Chondrocyte (in vitro differentiated cells): Measurements from ENCODE around the gene CADPS2. TPM values are rescaled to one million over a fixed set of nuclear protein-coding genes. Genes with fewer than 3 reads are reported as not detected.

Experiments
- DNase-seq: peaks from one replicate; pipeline ENCODE4 v3.0.0; 2021; ENCODE audit warnings: mixed read lengths, low spot score
- H3K27ac Mint-ChIP-seq: one replicate; pipeline ENCODE4 v1.8.0; 2021; ENCODE audit warnings: mild to moderate bottlenecking, moderate library complexity, mixed read lengths; ENCODE audit not compliant: unreplicated experiment
- H3K27me3 Mint-ChIP-seq: 2 replicates; pipeline ENCODE4 v1.8.0; 2021; ENCODE audit warnings: low read depth, mixed read lengths
- H3K36me3 Mint-ChIP-seq: 2 replicates; pipeline ENCODE4 v1.8.0; 2021; ENCODE audit warnings: low read depth, mixed read lengths
- H3K4me1 Mint-ChIP-seq: 2 replicates; pipeline ENCODE4 v1.8.0; 2021; ENCODE audit warnings: low read depth, mild to moderate bottlenecking, mixed read lengths
- H3K4me3 Mint-ChIP-seq: one replicate; pipeline ENCODE4 v1.8.0; 2021; ENCODE audit warnings: mild to moderate bottlenecking, moderate library complexity, mixed read lengths; ENCODE audit not compliant: unreplicated experiment
- H3K9me3 Mint-ChIP-seq: 2 replicates; pipeline ENCODE4 v1.8.0; 2021; ENCODE audit warnings: low read depth, mixed read lengths
- total RNA-seq: library from RNA; stranded (reverse); gene quantifications from 3 replicates; pipeline ENCODE4 v1.2.1, GENCODE V29; 2021
- TF ChIP-seq, protein P1 (sequence below): fragments of 200-600 bp; sonication (generic); IDR thresholded peaks from 2 replicates; pipeline ENCODE4 v1.5.0; 2021; ENCODE audit warnings: antibody characterized with exemption, mild to moderate bottlenecking, moderate library complexity

CADPS2 gene
- total RNA-seq, 1 donor from 2014 or later: 0.32 TPM

DNA sequence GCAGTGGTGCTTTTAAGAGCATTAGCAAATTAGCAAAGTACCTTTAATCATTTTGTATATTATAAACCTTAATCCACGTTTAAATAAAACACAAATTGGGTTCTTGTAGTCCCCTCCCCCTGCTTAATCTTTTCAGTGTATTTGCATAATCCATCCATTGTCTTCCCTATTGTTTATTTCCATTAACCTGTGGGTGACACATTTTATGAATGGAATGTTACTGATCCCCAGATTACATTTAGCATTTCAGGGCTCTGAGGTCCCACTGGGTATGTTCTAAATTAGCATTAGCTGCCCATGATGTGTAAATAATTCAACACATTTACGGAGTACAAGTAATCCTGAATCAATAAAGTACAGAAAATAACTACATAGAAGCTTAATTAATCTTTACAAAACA lies 443.3 kb downstream of the CADPS2 start:
- H3K4me1 Mint-ChIP-seq: no peaks in the 10 kb centered on the region
- no peak overlapping the region for H3K4me3 Mint-ChIP-seq
- no peak overlapping the region for H3K27ac Mint-ChIP-seq

DNA sequence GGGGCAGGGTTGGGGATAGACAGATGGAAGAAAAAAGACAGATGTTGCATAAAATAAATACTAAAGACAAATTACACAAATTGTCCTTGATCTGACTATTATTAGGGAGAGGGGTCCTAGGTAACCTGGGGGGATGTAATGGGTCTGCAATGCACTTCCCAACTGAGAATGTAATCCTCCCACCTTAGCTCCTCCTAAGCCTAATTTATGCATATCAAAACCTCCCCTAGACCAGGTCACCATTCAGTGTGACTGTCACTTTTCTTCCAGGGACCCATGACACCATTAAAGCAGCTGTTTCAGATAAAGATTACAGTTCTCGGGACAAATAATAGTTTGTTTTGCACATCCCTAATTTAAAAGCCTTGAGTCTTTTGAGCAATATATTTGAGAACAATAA lies 447.8 kb downstream of the CADPS2 start:
- DNase-seq: no peak
- TF ChIP-seq, protein P1, sequence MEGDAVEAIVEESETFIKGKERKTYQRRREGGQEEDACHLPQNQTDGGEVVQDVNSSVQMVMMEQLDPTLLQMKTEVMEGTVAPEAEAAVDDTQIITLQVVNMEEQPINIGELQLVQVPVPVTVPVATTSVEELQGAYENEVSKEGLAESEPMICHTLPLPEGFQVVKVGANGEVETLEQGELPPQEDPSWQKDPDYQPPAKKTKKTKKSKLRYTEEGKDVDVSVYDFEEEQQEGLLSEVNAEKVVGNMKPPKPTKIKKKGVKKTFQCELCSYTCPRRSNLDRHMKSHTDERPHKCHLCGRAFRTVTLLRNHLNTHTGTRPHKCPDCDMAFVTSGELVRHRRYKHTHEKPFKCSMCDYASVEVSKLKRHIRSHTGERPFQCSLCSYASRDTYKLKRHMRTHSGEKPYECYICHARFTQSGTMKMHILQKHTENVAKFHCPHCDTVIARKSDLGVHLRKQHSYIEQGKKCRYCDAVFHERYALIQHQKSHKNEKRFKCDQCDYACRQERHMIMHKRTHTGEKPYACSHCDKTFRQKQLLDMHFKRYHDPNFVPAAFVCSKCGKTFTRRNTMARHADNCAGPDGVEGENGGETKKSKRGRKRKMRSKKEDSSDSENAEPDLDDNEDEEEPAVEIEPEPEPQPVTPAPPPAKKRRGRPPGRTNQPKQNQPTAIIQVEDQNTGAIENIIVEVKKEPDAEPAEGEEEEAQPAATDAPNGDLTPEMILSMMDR: no peak
- peaks cover 23% of the 10 kb centered on the region for H3K27me3 Mint-ChIP-seq
- no peak overlapping the region for H3K4me3 Mint-ChIP-seq
- no peaks in the 10 kb centered on the region for H3K9me3 Mint-ChIP-seq
- no peaks in the 10 kb centered on the region for H3K4me1 Mint-ChIP-seq
- no peaks in the 10 kb centered on the region for H3K36me3 Mint-ChIP-seq
- no peak overlapping the region for H3K27ac Mint-ChIP-seq

More for the DNA sequence above, 443.3 kb downstream of the CADPS2 start:
- H3K9me3 Mint-ChIP-seq: peaks cover 3% of the 10 kb centered on the region
- DNase-seq: no peak
- H3K36me3 Mint-ChIP-seq: no peaks in the 10 kb centered on the region
- TF ChIP-seq, protein P1: no peak
- H3K27me3 Mint-ChIP-seq: peaks cover 15% of the 10 kb centered on the region

DNA sequence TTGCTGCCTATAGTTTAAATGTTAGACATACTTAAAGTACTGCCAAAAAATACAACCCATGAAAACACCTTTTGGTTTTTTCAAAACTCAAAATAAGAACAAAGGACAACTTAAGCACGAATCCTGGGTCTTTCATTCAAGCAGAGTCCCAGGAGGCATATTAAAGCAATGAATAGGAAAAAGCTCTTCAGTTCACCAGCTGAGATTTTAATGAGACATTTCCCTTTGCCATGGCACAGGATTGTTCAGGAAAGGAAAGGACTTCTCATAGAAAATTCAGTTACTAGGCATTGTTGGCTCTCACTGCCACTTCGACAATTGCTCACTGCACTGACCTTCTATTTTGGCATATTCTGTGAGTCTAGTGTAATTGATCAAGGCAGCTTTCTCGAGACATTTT lies 448.3 kb downstream of the CADPS2 start:
- H3K4me1 Mint-ChIP-seq: no peaks in the 10 kb centered on the region
- no peak overlapping the region for H3K27ac Mint-ChIP-seq
- H3K4me3 Mint-ChIP-seq: no peak overlapping the region
- no peak for DNase-seq
- H3K27me3 Mint-ChIP-seq: peaks cover 23% of the 10 kb centered on the region
- H3K9me3 Mint-ChIP-seq: no peaks in the 10 kb centered on the region
- TF ChIP-seq, protein P1: no peak
- H3K36me3 Mint-ChIP-seq: no peaks in the 10 kb centered on the region

DNA sequence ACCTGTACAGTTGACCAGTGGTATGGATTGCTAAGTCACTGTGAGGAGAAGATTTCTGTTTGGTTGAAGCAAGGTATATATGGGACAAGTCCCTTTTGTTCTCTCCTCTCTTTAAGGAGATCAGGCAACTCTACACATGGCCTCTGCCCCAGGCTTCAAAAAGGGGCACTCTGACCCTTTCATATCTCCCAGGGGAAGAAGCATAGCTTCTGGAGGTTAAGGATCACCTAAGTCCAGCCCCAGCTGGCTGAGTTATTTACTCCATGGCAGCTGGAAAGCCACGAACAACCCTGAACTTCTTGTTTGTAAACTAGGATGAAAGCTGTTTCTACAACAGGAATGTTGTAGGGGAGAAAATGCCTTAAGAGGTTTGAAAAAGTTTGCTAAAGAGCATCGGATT lies 452.5 kb downstream of the CADPS2 start:
- H3K27ac Mint-ChIP-seq: no peak overlapping the region
- no peaks in the 10 kb centered on the region for H3K4me1 Mint-ChIP-seq
- H3K27me3 Mint-ChIP-seq: peaks cover 15% of the 10 kb centered on the region
- no peaks in the 10 kb centered on the region for H3K36me3 Mint-ChIP-seq
- TF ChIP-seq, protein P1: no peak
- no peak overlapping the region for H3K4me3 Mint-ChIP-seq
- H3K9me3 Mint-ChIP-seq: no peaks in the 10 kb centered on the region
- no peak for DNase-seq

DNA sequence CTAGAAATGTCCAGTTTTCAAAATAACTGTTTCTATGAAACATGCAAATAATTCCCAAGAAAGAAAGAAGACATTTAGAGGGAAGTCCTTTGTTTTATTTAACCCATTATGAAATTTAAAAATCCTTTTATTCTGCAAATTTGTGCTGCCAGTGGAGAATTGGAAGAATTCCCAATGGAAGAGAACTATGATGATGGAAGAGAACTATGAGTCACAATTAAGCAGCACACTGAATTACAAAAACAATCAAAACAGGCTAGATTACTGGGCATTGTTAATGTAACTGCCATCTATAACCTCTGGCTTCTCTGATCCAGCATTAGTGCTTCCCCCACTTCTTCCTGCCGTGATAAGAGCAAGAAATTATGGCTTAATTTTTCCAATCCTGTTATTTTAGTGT lies 455.6 kb downstream of the CADPS2 start:
- Mint-ChIP-seq H3K27ac (no peak overlapping the region), H3K9me3 (no peaks in the 10 kb centered on the region), H3K27me3 (peaks cover 6% of the 10 kb centered on the region)

More for the DNA sequence above, 455.6 kb downstream of the CADPS2 start:
- Mint-ChIP-seq H3K4me3 (no peak overlapping the region), H3K36me3 (no peaks in the 10 kb centered on the region), H3K4me1 (no peaks in the 10 kb centered on the region)
- DNase-seq: no peak
- TF ChIP-seq, protein P1: no peak
